SK-N-SH (cell line): ENCODE results near the gene RAD51B. TPM values are rescaled to one million over a fixed set of nuclear protein-coding genes. Genes with fewer than 3 reads are reported as not detected.

ENCODE experiments used
- CTCF ChIA-PET: fragments of 300-600, 350-600 bp; formaldehyde crosslinking; extraction: SDS; loops from one replicate; lab custom pipeline; 2021; lab: Yijun Ruan, JAX
- POLR2A ChIA-PET: fragments of 350-600 bp; sonication (Branson Sonifier 250); formaldehyde crosslinking; extraction: SDS; loops from one replicate; lab custom pipeline; 2020; ENCODE audit warnings: antibody characterized with exemption, inconsistent platforms; lab: Yijun Ruan, JAX
- DNase-seq: peaks from one replicate; pipeline ENCODE4 v3.0.0; 2012
- H2AFZ ChIP-seq: fragments of 200-600 bp; sonication (generic); 2 replicates; pipeline ENCODE4 v1.8.1; 2016; ENCODE audit warnings: antibody characterized with exemption, mild to moderate bottlenecking, low read depth
- H3F3A ChIP-seq: fragments of 200-600 bp; sonication (generic); replicated peaks from 2 replicates; pipeline ENCODE3; 2016; ENCODE audit warnings: antibody characterized with exemption, mild to moderate bottlenecking; ENCODE audit not compliant: insufficient read depth
- H3K27ac ChIP-seq, 2 experiments: fragments of 200-500 bp in 1 of 2; fragments of 200-600 bp in 1 of 2; sonication (Bioruptor generic) in 1 of 2; sonication (generic), shearing (Covaris generic) in 1 of 2; 2 replicates each; pipeline versions ENCODE4 v1.5.1 to v1.6.1; 2014 to 2016; ENCODE audit warnings: low read depth in 2 of 2, inconsistent platforms in 1 of 2, low read length in 1 of 2, mild to moderate bottlenecking in 1 of 2, mixed read lengths in 1 of 2
- H3K27me3 ChIP-seq: fragments of 200-600 bp; sonication (generic), shearing (Covaris generic); 2 replicates; pipeline ENCODE4 v1.6.1; 2016; ENCODE audit warnings: mixed run types; ENCODE audit not compliant: insufficient read depth
- H3K36me3 ChIP-seq, 2 experiments: fragments of 200-500 bp in 1 of 2; fragments of 200-600 bp in 1 of 2; sonication (Bioruptor generic) in 1 of 2; sonication (generic) in 1 of 2; replicated peaks in 1 of 2; 2 replicates each; pipeline versions ENCODE3 to v1.5.1; 2014 to 2016; ENCODE audit warnings: low read length in 1 of 2, mild to moderate bottlenecking in 1 of 2; ENCODE audit not compliant: insufficient read depth in 2 of 2, control insufficient read depth in 1 of 2
- H3K4me1 ChIP-seq, 2 experiments: fragments of 200-500 bp in 1 of 2; fragments of 200-600 bp in 1 of 2; sonication (Bioruptor generic) in 1 of 2; sonication (generic), shearing (Covaris generic) in 1 of 2; 2 replicates each; pipeline versions ENCODE4 v1.5.1 to v1.6.1; 2014 to 2016; ENCODE audit warnings: low read depth in 1 of 2, low read length in 1 of 2, mixed run types in 1 of 2; ENCODE audit not compliant: insufficient read depth in 2 of 2, control insufficient read depth in 1 of 2
- H3K4me2 ChIP-seq: fragments of 200-600 bp; sonication (generic), shearing (Covaris generic); 2 replicates; pipeline ENCODE4 v1.6.1; 2017; ENCODE audit warnings: mixed run types
- H3K4me3 ChIP-seq, 2 experiments: fragments of 200-500 bp in 1 of 2; fragments of 200-600 bp in 1 of 2; sonication (Bioruptor generic) in 1 of 2; sonication (generic), shearing (Covaris generic) in 1 of 2; 2 replicates each; pipeline versions ENCODE4 v1.5.1 to v1.8.1; 2014 to 2016; ENCODE audit warnings: low read depth in 2 of 2, inconsistent platforms in 1 of 2, low read length in 1 of 2, mild to moderate bottlenecking in 1 of 2, mixed read lengths in 1 of 2, moderate library complexity in 1 of 2
- H3K79me2 ChIP-seq: fragments of 200-600 bp; sonication (generic); 2 replicates; pipeline ENCODE4 v1.8.1; 2017; ENCODE audit warnings: mild to moderate bottlenecking; ENCODE audit not compliant: insufficient read depth
- H3K9ac ChIP-seq: fragments of 200-600 bp; sonication (generic); 2 replicates; pipeline ENCODE4 v1.6.1; 2017; ENCODE audit warnings: mixed run types
- H3K9me2 ChIP-seq: fragments of 200-600 bp; sonication (generic); 2 replicates; pipeline ENCODE4 v1.6.1; 2017; ENCODE audit warnings: mixed run types
- H3K9me3 ChIP-seq: fragments of 200-600 bp; sonication (generic); 2 replicates; pipeline ENCODE4 v1.6.1; 2017; ENCODE audit warnings: mixed run types, mild to moderate bottlenecking, moderate library complexity
- H4K20me1 ChIP-seq: fragments of 200-600 bp; sonication (generic); 2 replicates; pipeline ENCODE4 v1.6.1; 2017; ENCODE audit warnings: mild to moderate bottlenecking, mixed run types; ENCODE audit not compliant: insufficient read depth
- CHD2 ChIP-seq: fragments of 150-350 bp; IDR thresholded peaks from 2 replicates; pipeline ENCODE4 v1.6.1; 2018; ENCODE audit warnings: low read length; ENCODE audit not compliant: partially characterized antibody
- ELF1 ChIP-seq: IDR thresholded peaks from 2 replicates; pipeline ENCODE4 v1.4.0; 2012
- EZH2phosphoT487 ChIP-seq: fragments of 200-600 bp; sonication (generic); IDR thresholded peaks from 2 replicates; pipeline ENCODE4 v1.6.1; 2017; ENCODE audit warnings: low read depth, mixed run types, mild to moderate bottlenecking, antibody characterized with exemption, moderate library complexity, borderline replicate concordance
- FOSL2 ChIP-seq: IDR thresholded peaks from 2 replicates; pipeline ENCODE4 v1.4.0; 2012; ENCODE audit warnings: low read depth, mild to moderate bottlenecking, moderate library complexity, borderline replicate concordance
- GATA2 ChIP-seq: sonication (generic); formaldehyde crosslinking; IDR thresholded peaks from 2 replicates; pipeline ENCODE4 v1.5.0; 2020; ENCODE audit warnings: mild to moderate bottlenecking, missing genetic modification reagents
- JUND ChIP-seq: IDR thresholded peaks from 2 replicates; pipeline ENCODE4 v1.4.0; 2012
- NRF1 ChIP-seq: IDR thresholded peaks from 2 replicates; pipeline ENCODE4 v1.6.1; 2012; ENCODE audit warnings: low read depth, mild to moderate bottlenecking, low read length
- POLR2AphosphoS5 ChIP-seq: IDR thresholded peaks from 2 replicates; pipeline ENCODE4 v1.6.1; 2012; ENCODE audit warnings: low read depth, low read length
- RFX5 ChIP-seq: IDR thresholded peaks from 2 replicates; pipeline ENCODE4 v1.6.1; 2012; ENCODE audit warnings: mild to moderate bottlenecking, improper control_type of control experiment, low read length
- RXRA ChIP-seq: IDR thresholded peaks from 2 replicates; pipeline ENCODE4 v1.4.0; 2012; ENCODE audit warnings: low read depth, mild to moderate bottlenecking, borderline replicate concordance
- SMC3 ChIP-seq: IDR thresholded peaks from 2 replicates; pipeline ENCODE4 v1.6.1; 2012; ENCODE audit warnings: low read depth, low read length, improper control_type of control experiment
- TCF12 ChIP-seq: IDR thresholded peaks from 2 replicates; pipeline ENCODE4 v1.4.0; 2012
- YY1 ChIP-seq: IDR thresholded peaks from 2 replicates; pipeline ENCODE4 v1.4.0; 2012; ENCODE audit warnings: low read depth, mild to moderate bottlenecking
- WGBS: methylation state at CpG from one replicate; pipeline ENCODE4 v1.1.6; 2017; ENCODE audit warnings: low lambda C conversion rate; 5-methylcytosine and 5-hydroxymethylcytosine counted together
- polyA plus RNA-seq, 3 experiments: library from polyadenylated mRNA; depleted of rRNA; stranded (reverse); fragments of >200 nt; gene quantifications; 2 replicates each; pipeline ENCODE4 v1.2.3, GENCODE V29; 2012
- TF ChIP-seq, protein P1 (sequence below): IDR thresholded peaks from 2 replicates; pipeline ENCODE4 v1.4.0; 2012; ENCODE audit warnings: low read depth, borderline replicate concordance
- TF ChIP-seq, protein P2 (sequence below): fragments of 150-350 bp; IDR thresholded peaks from 2 replicates; pipeline ENCODE4 v1.6.1; 2016; ENCODE audit warnings: mild to moderate bottlenecking, low read depth, low read length
- TF ChIP-seq, protein P3 (sequence below): fragments of 150-350 bp; IDR thresholded peaks from 2 replicates; pipeline ENCODE4 v1.6.1; 2017; ENCODE audit warnings: antibody characterized with exemption, low read length, low read depth, borderline replicate concordance
- TF ChIP-seq, protein P4 (sequence below): IDR thresholded peaks from 2 replicates; pipeline ENCODE4 v1.6.1; 2012; ENCODE audit warnings: mild to moderate bottlenecking, low read depth, low read length, moderate library complexity

The RAD51B gene
- polyA plus RNA-seq, 1 of the 3 experiments (the other 2 are of a cell fraction), result 6.0 TPM

DNA sequence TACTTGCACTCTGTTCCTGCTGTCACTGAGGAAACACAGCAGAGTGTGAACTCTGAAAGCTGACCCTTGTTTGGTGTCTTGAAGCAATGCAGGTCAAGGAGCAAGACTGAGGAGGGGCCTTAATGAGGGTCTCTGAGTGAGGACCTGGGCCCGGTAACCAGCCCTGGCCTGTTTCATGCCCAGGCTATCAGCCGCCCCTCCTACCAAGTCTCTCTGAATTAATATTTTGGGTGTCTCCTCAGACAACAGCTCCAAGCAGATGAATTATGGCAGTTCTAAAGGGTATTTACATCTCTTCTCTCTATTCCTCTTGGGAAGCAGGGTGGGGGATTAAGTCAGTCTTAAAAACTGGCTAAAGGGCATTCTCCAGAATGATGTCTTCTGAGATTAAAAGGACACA is 578.8 kb downstream of the RAD51B start (continued):
- TF ChIP-seq GATA2, result no peak
- TF ChIP-seq, protein P1, sequence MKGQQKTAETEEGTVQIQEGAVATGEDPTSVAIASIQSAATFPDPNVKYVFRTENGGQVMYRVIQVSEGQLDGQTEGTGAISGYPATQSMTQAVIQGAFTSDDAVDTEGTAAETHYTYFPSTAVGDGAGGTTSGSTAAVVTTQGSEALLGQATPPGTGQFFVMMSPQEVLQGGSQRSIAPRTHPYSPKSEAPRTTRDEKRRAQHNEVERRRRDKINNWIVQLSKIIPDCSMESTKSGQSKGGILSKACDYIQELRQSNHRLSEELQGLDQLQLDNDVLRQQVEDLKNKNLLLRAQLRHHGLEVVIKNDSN, result no peak
- no peak for TF ChIP-seq POLR2AphosphoS5

DNA sequence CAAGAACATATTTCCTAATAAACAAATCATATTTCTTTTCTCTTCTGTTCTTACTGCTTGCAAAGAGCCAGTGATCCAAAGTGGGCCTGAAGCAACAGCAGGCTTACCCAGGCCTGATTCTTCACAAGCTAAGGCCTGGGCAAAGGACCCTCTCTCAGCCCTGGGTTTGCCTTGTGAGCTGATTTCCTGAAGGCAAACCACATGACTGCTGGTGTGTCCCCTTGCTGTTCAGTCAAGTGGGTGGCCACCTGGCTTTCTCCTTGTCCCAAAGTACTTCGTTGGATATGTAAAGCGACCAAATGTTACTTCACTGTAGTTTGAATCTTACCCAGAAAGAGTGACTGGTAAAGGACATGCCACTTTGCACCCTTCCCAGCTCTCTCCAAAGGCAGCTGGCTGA is 580.4 kb downstream of the RAD51B start:
- WGBS, result 100% methylated on average over 2 of the region's 2 CpGs
- H3K9me3 ChIP-seq, result no peaks in the 10 kb centered on the region

DNA sequence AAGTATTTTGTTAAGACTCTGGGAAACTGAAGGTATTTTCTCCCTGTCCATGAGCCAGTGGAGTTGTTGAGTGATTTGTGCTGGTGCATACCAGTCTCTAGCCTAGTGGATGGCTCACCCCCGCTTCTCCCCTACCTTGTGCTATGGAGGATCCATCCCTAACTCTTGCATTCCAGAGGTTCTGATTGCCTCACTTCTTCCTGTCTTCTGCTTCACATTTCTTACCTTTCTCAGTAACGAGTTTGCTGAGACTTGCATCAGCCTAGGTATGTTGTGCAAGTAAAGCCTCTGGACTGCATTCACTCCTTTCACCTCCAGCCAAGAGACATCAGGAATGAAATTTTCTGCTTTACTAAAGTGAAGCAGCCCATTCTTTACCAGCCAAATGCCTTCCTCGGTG is 581.7 kb downstream of the RAD51B start:
- no peak overlapping the region for H3K9ac ChIP-seq
- WGBS, result 87% methylated on average over 3 of the region's 3 CpGs

More for the DNA sequence above, 580.4 kb downstream of the RAD51B start:
- no peaks in the 10 kb centered on the region for H3K27me3 ChIP-seq
- no peaks in the 10 kb centered on the region for H3K36me3 ChIP-seq
- H4K20me1 ChIP-seq, result no peaks in the 10 kb centered on the region
- H3K4me2 ChIP-seq, result no peak overlapping the region
- TF ChIP-seq CHD2 (no peak), TCF12 (no peak), ELF1 (no peak), RXRA (no peak), SMC3 (no peak)
- TF ChIP-seq, protein P1, result no peak
- H3K4me3 ChIP-seq, result no peak overlapping the region
- no peak for DNase-seq
- ChIA-PET CTCF (interaction anchor here (2.1 kb wide), 1 partner anchor 416 kb away, joined by 4 read pairs; no protein-coding TSS in a partner anchor), POLR2A (no interaction called here)
- H3K9ac ChIP-seq, result no peak overlapping the region
- H3F3A ChIP-seq, result no peaks in the 10 kb centered on the region
- H3K4me1 ChIP-seq, result peaks cover 27 to 28% of the 10 kb centered on the region in 2 experiments
- H2AFZ ChIP-seq, result no peak overlapping the region
- H3K79me2 ChIP-seq, result no peaks in the 10 kb centered on the region
- H3K27ac ChIP-seq, result no peak overlapping the region
- H3K9me2 ChIP-seq, result no peaks in the 10 kb centered on the region

More for the DNA sequence above, 581.7 kb downstream of the RAD51B start:
- no peaks in the 10 kb centered on the region for H3K9me2 ChIP-seq
- no peaks in the 10 kb centered on the region for H4K20me1 ChIP-seq
- H3K4me3 ChIP-seq, result no peak overlapping the region
- peak overlapping the region in 1 of 2 experiments; percentile 19; a peak in 1 of 4 replicates for H3K27ac ChIP-seq
- no peak for DNase-seq
- no peaks in the 10 kb centered on the region for H3K9me3 ChIP-seq
- H2AFZ ChIP-seq, result no peak overlapping the region
- H3K27me3 ChIP-seq, result no peaks in the 10 kb centered on the region
- H3K36me3 ChIP-seq, result no peaks in the 10 kb centered on the region
- peaks cover 5% of the 10 kb centered on the region for H3F3A ChIP-seq
- ChIA-PET POLR2A (no interaction called here), CTCF (interaction anchor here (1.0 kb wide), 1 partner anchor 394 kb away, joined by 3 read pairs; no protein-coding TSS in a partner anchor)
- no peaks in the 10 kb centered on the region for H3K79me2 ChIP-seq
- TF ChIP-seq EZH2phosphoT487 (no peak), JUND (no peak), POLR2AphosphoS5 (no peak), SMC3 (no peak), YY1 (no peak), RFX5 (no peak), ELF1 (no peak), FOSL2 (no peak), NRF1 (no peak)
- TF ChIP-seq, protein P2, sequence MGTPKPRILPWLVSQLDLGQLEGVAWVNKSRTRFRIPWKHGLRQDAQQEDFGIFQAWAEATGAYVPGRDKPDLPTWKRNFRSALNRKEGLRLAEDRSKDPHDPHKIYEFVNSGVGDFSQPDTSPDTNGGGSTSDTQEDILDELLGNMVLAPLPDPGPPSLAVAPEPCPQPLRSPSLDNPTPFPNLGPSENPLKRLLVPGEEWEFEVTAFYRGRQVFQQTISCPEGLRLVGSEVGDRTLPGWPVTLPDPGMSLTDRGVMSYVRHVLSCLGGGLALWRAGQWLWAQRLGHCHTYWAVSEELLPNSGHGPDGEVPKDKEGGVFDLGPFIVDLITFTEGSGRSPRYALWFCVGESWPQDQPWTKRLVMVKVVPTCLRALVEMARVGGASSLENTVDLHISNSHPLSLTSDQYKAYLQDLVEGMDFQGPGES, result no peak
- TF ChIP-seq, protein P3, sequence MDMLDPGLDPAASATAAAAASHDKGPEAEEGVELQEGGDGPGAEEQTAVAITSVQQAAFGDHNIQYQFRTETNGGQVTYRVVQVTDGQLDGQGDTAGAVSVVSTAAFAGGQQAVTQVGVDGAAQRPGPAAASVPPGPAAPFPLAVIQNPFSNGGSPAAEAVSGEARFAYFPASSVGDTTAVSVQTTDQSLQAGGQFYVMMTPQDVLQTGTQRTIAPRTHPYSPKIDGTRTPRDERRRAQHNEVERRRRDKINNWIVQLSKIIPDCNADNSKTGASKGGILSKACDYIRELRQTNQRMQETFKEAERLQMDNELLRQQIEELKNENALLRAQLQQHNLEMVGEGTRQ, result no peak
- TF ChIP-seq, protein P4, sequence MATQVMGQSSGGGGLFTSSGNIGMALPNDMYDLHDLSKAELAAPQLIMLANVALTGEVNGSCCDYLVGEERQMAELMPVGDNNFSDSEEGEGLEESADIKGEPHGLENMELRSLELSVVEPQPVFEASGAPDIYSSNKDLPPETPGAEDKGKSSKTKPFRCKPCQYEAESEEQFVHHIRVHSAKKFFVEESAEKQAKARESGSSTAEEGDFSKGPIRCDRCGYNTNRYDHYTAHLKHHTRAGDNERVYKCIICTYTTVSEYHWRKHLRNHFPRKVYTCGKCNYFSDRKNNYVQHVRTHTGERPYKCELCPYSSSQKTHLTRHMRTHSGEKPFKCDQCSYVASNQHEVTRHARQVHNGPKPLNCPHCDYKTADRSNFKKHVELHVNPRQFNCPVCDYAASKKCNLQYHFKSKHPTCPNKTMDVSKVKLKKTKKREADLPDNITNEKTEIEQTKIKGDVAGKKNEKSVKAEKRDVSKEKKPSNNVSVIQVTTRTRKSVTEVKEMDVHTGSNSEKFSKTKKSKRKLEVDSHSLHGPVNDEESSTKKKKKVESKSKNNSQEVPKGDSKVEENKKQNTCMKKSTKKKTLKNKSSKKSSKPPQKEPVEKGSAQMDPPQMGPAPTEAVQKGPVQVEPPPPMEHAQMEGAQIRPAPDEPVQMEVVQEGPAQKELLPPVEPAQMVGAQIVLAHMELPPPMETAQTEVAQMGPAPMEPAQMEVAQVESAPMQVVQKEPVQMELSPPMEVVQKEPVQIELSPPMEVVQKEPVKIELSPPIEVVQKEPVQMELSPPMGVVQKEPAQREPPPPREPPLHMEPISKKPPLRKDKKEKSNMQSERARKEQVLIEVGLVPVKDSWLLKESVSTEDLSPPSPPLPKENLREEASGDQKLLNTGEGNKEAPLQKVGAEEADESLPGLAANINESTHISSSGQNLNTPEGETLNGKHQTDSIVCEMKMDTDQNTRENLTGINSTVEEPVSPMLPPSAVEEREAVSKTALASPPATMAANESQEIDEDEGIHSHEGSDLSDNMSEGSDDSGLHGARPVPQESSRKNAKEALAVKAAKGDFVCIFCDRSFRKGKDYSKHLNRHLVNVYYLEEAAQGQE, result no peak
- peaks cover 20 to 33% of the 10 kb centered on the region in 2 experiments for H3K4me1 ChIP-seq
- no peak overlapping the region for H3K4me2 ChIP-seq
